ENCODE data around the gene KRTAP5-6.

KRTAP5-6 gene

GRCh38 chr11:1734641-1735081, 37.7 kb downstream of the KRTAP5-6 start:
- no peak for DNase-seq

GRCh38 chr11:1735271-1735670, 38.3 kb downstream of the KRTAP5-6 start:
- no peak for DNase-seq

GRCh38 chr11:1736447-1736992, 39.5 kb downstream of the KRTAP5-6 start:
- DNase-seq = no peak

- no peak for DNase-seq
Measured at GRCh38 chr11:1737080-1737757, 40.2 kb downstream of the KRTAP5-6 start.

- no peak for DNase-seq
Measured at GRCh38 chr11:1738380-1738779, 41.4 kb downstream of the KRTAP5-6 start.

GRCh38 chr11:1739576-1739975, 42.6 kb downstream of the KRTAP5-6 start:
- DNase-seq = no peak

GRCh38 chr11:1740786-1741530, 44.0 kb downstream of the KRTAP5-6 start:
- no peak for DNase-seq

- DNase-seq = no peak
Measured at GRCh38 chr11:1741741-1742140, 44.7 kb downstream of the KRTAP5-6 start.

- no peak for DNase-seq
Measured at GRCh38 chr11:1742371-1742770, 45.4 kb downstream of the KRTAP5-6 start.

- DNase-seq = no peak
Measured at GRCh38 chr11:1742869-1743584, 46.0 kb downstream of the KRTAP5-6 start.

- no peak for DNase-seq
Measured at GRCh38 chr11:1743585-1744136, 46.7 kb downstream of the KRTAP5-6 start.

- no peak for DNase-seq
Measured at GRCh38 chr11:1744137-1744886, 47.3 kb downstream of the KRTAP5-6 start.

GRCh38 chr11:1744891-1745700, 48.1 kb downstream of the KRTAP5-6 start:
- no peak for DNase-seq

GRCh38 chr11:1745701-1746320, 48.8 kb downstream of the KRTAP5-6 start:
- no peak for DNase-seq

GRCh38 chr11:1746511-1746931, 49.5 kb downstream of the KRTAP5-6 start:
- DNase-seq = no peak

GRCh38 chr11:1746956-1747752, 50.2 kb downstream of the KRTAP5-6 start:
- no peak for DNase-seq
